ENCODE measurements around the gene WDR49.

- TF ChIP-seq CTCF (IDR thresholded peaks at IDR 0.05; ENCODE audit: low read depth, low read length): no peak
- TF ChIP-seq EZH2phosphoT487 (IDR thresholded peaks at IDR 0.05; ENCODE audit: low read depth): no peak
Observed at GRCh38 chr3:167564612-167565011, 89.1 kb downstream of the WDR49 start.
